Muscle of arm (tissue), 12 donors: ENCODE results near the gene SMC3. TPM values are rescaled to one million over a fixed set of nuclear protein-coding genes. Genes with fewer than 3 reads are reported as not detected.

Source experiments
- DNase-seq: peaks from one replicate; pipeline ENCODE4 v3.0.0-alpha.2; 2013
- polyA plus RNA-seq, 12 donors: library from polyadenylated mRNA; unstranded; fragments of 120-200 nt; gene quantifications; one replicate each; pipeline ENCODE4 v1.2.1, GENCODE V29; 2013; ENCODE audit not compliant: insufficient read length in 12 of 12

Gene SMC3
- polyA plus RNA-seq, 12 donors, result 42.3 to 73.8 (median 52.0) TPM; not detected in 1

GRCh38 chr10:110539091-110539490 is 28.4 kb upstream of the SMC3 start:
- no peak for DNase-seq

- DNase-seq, result no peak
These were observed 27.5 kb upstream of the SMC3 start for GRCh38 chr10:110540031-110540430.

GRCh38 chr10:110544958-110545537 is 22.4 kb upstream of the SMC3 start:
- no peak for DNase-seq

- no peak for DNase-seq
These were observed 21.4 kb upstream of the SMC3 start for GRCh38 chr10:110546077-110546476.

GRCh38 chr10:110546499-110547110 is 20.9 kb upstream of the SMC3 start:
- no peak for DNase-seq

- DNase-seq, result peak; percentile 56
These were observed 20.2 kb upstream of the SMC3 start for GRCh38 chr10:110547139-110547761.

- DNase-seq, result no peak
These were observed 19.5 kb upstream of the SMC3 start for GRCh38 chr10:110548002-110548401.

GRCh38 chr10:110549211-110549610 is 18.3 kb upstream of the SMC3 start:
- DNase-seq, result no peak

- DNase-seq, result no peak
These were observed 13.6 kb upstream of the SMC3 start for GRCh38 chr10:110553905-110554304.

GRCh38 chr10:110556296-110556695 is 11.2 kb upstream of the SMC3 start:
- no peak for DNase-seq

GRCh38 chr10:110556969-110557601 is 10.4 kb upstream of the SMC3 start:
- peak; percentile 32 for DNase-seq

GRCh38 chr10:110558041-110558440 is 9.5 kb upstream of the SMC3 start:
- no peak for DNase-seq

- no peak for DNase-seq
These were observed 7.5 kb upstream of the SMC3 start for GRCh38 chr10:110560012-110560411.

- DNase-seq, result no peak
These were observed 6.2 kb upstream of the SMC3 start for GRCh38 chr10:110561292-110561691.

- DNase-seq, result no peak
These were observed 5.1 kb upstream of the SMC3 start for GRCh38 chr10:110562348-110562747.

GRCh38 chr10:110563132-110563531 is 4.4 kb upstream of the SMC3 start:
- DNase-seq, result no peak

GRCh38 chr10:110566472-110567200 is 859 bp upstream of the SMC3 start:
- DNase-seq, result no peak

GRCh38 chr10:110568055-110568735 is 700 bp downstream of the SMC3 start:
- peak; percentile 26 for DNase-seq

GRCh38 chr10:110569122-110569521 is 1.6 kb downstream of the SMC3 start:
- DNase-seq, result no peak

- DNase-seq, result no peak
These were observed 2.2 kb downstream of the SMC3 start for GRCh38 chr10:110569736-110570135.

- DNase-seq, result no peak
These were observed 3.7 kb downstream of the SMC3 start for GRCh38 chr10:110571093-110571743.
